ENCODE measurements around the gene PPP2CA. TPM values are rescaled to one million over a fixed set of nuclear protein-coding genes. Genes with fewer than 3 reads are reported as not detected.
A peak's percentile ranks its signal among the peaks of the same experiment; 100 is the strongest.

Gene PPP2CA
- polyA plus RNA-seq, 2 of the 4 experiments (the other 2 are of a cell fraction) = 273 to 357 TPM

- no peak for TF ChIP-seq BHLHE40 (IDR thresholded peaks at IDR 0.05; ENCODE audit: low read depth, low read length)
- no peak for TF ChIP-seq CHD2 (IDR thresholded peaks at IDR 0.05; ENCODE audit: low read length, partially characterized antibody)
- TF ChIP-seq ZFP36 (IDR thresholded peaks at IDR 0.05; ENCODE audit: borderline replicate concordance, partially characterized antibody) = no peak
- no peak for TF ChIP-seq HEYL (CRISPR knock-in tag; IDR thresholded peaks at IDR 0.05)
Observed at GRCh38 chr5:134249469-134250379, 23.9 kb upstream of the PPP2CA start (continued).

GRCh38 chr5:134248256-134248655, 22.4 kb upstream of the PPP2CA start:
- no peak for FAIRE-seq

DNA sequence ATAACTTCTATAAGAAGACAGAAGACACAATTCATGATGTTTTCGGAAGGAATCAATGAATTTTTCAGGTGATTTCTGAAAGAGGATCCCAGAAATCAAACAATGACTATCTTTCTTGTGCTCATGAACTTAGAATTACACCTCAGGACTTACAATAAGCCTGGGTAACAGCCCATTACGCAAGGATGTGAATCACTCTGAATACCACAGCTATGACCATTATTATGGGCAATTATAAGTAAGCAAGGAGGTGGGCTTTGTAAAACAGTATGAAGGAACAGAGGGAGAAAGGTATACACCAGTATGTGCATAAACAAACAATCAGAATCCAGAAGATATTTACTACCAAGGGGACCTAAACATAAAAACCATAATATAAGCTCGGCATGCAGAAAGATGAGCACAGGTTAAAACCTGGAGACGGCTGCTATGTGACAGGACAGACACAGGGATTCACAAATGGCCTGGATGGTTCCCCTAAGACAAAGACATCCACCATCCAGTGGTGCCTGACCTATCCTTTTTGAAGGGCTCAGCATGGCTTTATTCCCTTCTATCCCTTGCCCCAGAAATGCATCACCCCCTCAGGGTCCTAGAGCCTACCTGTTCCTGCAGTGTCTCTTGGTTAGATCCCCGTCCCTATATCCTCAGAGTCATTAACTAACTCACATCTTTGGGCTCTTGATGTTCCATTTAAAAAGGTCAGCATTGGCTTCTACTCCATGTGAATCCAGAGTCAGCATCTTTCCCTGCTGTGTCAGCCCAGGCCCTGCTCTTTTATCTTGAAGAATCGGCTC, 21.8 kb upstream of the PPP2CA start:
- Histone ChIP-seq H3K4me2 (peak overlapping the region; percentile 64), H3K4me3 (no peak overlapping the region), H3K27ac (peak overlapping the region; percentile 60 to 94), H3K4me1 (peaks cover 58% of the 10 kb centered on the region), H3K9me3 (no peaks in the 10 kb centered on the region)
- TF ChIP-seq MAFK (IDR thresholded peaks at IDR 0.05; ENCODE audit: partially characterized antibody) = peak; percentile 13
- TF ChIP-seq HOXB5 (CRISPR knock-in tag; IDR thresholded peaks at IDR 0.05) = no peak
- TF ChIP-seq FOSL2 (IDR thresholded peaks at IDR 0.05) = peak; percentile 80
- peak; percentile 92 for TF ChIP-seq FOSL2 (CRISPR knock-in tag; IDR thresholded peaks at IDR 0.05)
- TF ChIP-seq JUN (IDR thresholded peaks at IDR 0.05) = 0 out of 5 replicates have a peak, but pooled peaks of 1 of the 2 experiments have one; percentile 22
- peak; percentile 90 to 97 for TF ChIP-seq CEBPB (IDR thresholded peaks at IDR 0.05)
- TF ChIP-seq GATA3 (IDR thresholded peaks at IDR 0.05; ENCODE audit: borderline replicate concordance) = peak; percentile 49; the same call in 1 of the 2 replicates
- TF ChIP-seq JUNB (IDR thresholded peaks at IDR 0.05) = peak; percentile 85
- no peak for TF ChIP-seq MAZ (IDR thresholded peaks at IDR 0.05; ENCODE audit: borderline replicate concordance, low read depth, low read length)
- CTCF ChIA-PET = interaction anchor here (0.7 to 3.2 kb wide), 7 partner anchors 8 to 63 kb away, joined by 3 to 11 read pairs (median 3); partner anchors contain the start of gene PPP2CA
- POLR2A ChIA-PET = interaction anchor here (0.5 to 4.0 kb wide), 4 partner anchors 12 to 70 kb away, joined by 3 to 29 read pairs (median 14); partner anchors contain the start of genes PPP2CA and SKP1
- DNase-seq (ENCODE audit: low read depth in 1 of 2, low spot score in 1 of 2) (peak in 1 of 2 experiments; percentile 74), ATAC-seq (peak; percentile 70 to 75; a peak in 5 of 6 replicates), FAIRE-seq (peak; percentile 51)
- 39% methylated on average over 6 of the region's 6 CpGs for WGBS (ENCODE audit: missing lambda C conversion rate)

More at GRCh38 chr5:134248256-134248655, 22.4 kb upstream of the PPP2CA start:
- Histone ChIP-seq H3K9me3 (no peaks in the 10 kb centered on the region), H3K27ac (peak overlapping the region; percentile 60 to 94; a peak in 5 of 6 replicates), H3K4me3 (no peak overlapping the region), H3K4me1 (peaks cover 64% of the 10 kb centered on the region), H3K4me2 (peak overlapping the region; percentile 64; the same call in 2 of the 3 replicates)
- ATAC-seq (no peak), DNase-seq (ENCODE audit: low read depth in 1 of 2, low spot score in 1 of 2) (no peak)
- ChIA-PET POLR2A (interaction anchor here (0.6 to 4.0 kb wide), 3 partner anchors 23 to 71 kb away, joined by 3 to 29 read pairs (median 23); partner anchors contain the start of genes PPP2CA and SKP1), CTCF (interaction anchor here (0.6 to 3.2 kb wide), 4 partner anchors 23 to 72 kb away, joined by 3 to 11 read pairs (median 8); partner anchors contain the start of gene PPP2CA)
- no peak for TF ChIP-seq ZC3H11A (IDR thresholded peaks at IDR 0.05)
- TF ChIP-seq KDM5A (IDR thresholded peaks at IDR 0.05) = no peak
- TF ChIP-seq ESRRA (IDR thresholded peaks at IDR 0.05; ENCODE audit: borderline replicate concordance, low read length) = no peak
- no peak for TF ChIP-seq RAD21 (conservative IDR thresholded peaks at IDR 0.05 in 1 of 2, IDR thresholded peaks at IDR 0.05 in 1 of 2)
- TF ChIP-seq, protein P1, sequence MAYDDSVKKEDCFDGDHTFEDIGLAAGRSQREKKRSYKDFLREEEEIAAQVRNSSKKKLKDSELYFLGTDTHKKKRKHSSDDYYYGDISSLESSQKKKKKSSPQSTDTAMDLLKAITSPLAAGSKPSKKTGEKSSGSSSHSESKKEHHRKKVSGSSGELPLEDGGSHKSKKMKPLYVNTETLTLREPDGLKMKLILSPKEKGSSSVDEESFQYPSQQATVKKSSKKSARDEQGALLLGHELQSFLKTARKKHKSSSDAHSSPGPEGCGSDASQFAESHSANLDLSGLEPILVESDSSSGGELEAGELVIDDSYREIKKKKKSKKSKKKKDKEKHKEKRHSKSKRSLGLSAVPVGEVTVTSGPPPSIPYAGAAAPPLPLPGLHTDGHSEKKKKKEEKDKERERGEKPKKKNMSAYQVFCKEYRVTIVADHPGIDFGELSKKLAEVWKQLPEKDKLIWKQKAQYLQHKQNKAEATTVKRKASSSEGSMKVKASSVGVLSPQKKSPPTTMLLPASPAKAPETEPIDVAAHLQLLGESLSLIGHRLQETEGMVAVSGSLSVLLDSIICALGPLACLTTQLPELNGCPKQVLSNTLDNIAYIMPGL (CRISPR knock-in tag; IDR thresholded peaks at IDR 0.05; ENCODE audit: borderline replicate concordance) = no peak
- TF ChIP-seq POLR2A (IDR thresholded peaks at IDR 0.05; ENCODE audit: low read length) = no peak
- TF ChIP-seq, protein P2, sequence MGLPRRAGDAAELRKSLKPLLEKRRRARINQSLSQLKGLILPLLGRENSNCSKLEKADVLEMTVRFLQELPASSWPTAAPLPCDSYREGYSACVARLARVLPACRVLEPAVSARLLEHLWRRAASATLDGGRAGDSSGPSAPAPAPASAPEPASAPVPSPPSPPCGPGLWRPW (IDR thresholded peaks at IDR 0.05) = no peak
- TF ChIP-seq, protein P3, sequence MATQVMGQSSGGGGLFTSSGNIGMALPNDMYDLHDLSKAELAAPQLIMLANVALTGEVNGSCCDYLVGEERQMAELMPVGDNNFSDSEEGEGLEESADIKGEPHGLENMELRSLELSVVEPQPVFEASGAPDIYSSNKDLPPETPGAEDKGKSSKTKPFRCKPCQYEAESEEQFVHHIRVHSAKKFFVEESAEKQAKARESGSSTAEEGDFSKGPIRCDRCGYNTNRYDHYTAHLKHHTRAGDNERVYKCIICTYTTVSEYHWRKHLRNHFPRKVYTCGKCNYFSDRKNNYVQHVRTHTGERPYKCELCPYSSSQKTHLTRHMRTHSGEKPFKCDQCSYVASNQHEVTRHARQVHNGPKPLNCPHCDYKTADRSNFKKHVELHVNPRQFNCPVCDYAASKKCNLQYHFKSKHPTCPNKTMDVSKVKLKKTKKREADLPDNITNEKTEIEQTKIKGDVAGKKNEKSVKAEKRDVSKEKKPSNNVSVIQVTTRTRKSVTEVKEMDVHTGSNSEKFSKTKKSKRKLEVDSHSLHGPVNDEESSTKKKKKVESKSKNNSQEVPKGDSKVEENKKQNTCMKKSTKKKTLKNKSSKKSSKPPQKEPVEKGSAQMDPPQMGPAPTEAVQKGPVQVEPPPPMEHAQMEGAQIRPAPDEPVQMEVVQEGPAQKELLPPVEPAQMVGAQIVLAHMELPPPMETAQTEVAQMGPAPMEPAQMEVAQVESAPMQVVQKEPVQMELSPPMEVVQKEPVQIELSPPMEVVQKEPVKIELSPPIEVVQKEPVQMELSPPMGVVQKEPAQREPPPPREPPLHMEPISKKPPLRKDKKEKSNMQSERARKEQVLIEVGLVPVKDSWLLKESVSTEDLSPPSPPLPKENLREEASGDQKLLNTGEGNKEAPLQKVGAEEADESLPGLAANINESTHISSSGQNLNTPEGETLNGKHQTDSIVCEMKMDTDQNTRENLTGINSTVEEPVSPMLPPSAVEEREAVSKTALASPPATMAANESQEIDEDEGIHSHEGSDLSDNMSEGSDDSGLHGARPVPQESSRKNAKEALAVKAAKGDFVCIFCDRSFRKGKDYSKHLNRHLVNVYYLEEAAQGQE (IDR thresholded peaks at IDR 0.05) = no peak
- 65% methylated on average over 3 of the region's 3 CpGs for WGBS (ENCODE audit: missing lambda C conversion rate)
